ENCODE data around the gene FOXP1. TPM values are rescaled to one million over a fixed set of nuclear protein-coding genes. Genes with fewer than 3 reads are reported as not detected.

The FOXP1 gene
- total RNA-seq, 2 experiments from 2014 or later, result 203 to 205 TPM

DNA sequence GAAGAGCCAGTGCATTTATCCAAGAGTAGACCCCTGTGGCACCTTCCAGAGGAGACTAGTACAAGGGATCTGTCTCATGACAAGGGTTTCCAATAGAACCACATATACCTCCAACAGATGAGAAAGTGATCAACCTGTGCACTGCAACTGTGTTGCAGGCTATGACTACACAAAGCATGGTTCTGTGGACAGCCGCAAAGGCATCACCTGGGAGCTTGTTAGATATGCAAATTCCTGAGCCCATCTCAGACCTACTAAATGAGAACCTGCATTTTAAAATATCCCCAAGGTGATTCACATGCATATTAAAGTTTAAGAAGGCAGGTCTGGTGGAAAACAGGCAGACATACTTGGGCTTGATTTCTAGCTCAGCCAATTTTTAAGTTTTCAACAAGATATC, 368.7 kb downstream of the FOXP1 start:
- no peaks in the 10 kb centered on the region for H3K27me3 Mint-ChIP-seq
- peaks cover 81% of the 10 kb centered on the region for H3K36me3 Mint-ChIP-seq
- peaks cover 80% of the 10 kb centered on the region for H3K4me1 Mint-ChIP-seq
- peaks cover 5% of the 10 kb centered on the region for H3K9me3 Mint-ChIP-seq
- peak overlapping the region; percentile 57 for H3K27ac Mint-ChIP-seq
- H3K4me3 Mint-ChIP-seq, result no peak overlapping the region
- DNase-seq, result no peak

DNA sequence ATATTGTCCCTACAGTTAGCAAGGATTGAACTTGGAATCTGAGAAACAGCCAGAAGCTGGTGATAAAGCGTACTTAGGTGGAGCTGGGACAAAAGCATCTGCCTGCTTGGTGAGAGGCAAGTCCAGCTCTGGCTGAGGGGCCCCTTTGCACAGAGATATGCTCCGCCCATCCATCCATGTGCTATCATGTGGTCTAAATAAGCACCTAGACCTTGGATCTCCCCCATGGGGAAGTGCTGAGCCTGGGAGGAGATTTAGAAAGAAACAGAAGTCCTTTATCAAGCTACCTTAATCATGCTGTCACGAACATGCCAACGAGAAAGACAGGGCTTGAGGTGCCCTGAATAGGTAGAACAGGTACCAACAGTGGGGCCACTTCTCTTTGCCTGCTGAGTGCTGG, 369.5 kb downstream of the FOXP1 start:
- peaks cover 83% of the 10 kb centered on the region for H3K4me1 Mint-ChIP-seq
- peaks cover 4% of the 10 kb centered on the region for H3K9me3 Mint-ChIP-seq
- peaks cover 77% of the 10 kb centered on the region for H3K36me3 Mint-ChIP-seq
- DNase-seq, result no peak
- H3K4me3 Mint-ChIP-seq, result no peak overlapping the region
- no peaks in the 10 kb centered on the region for H3K27me3 Mint-ChIP-seq
- peak overlapping the region; percentile 58 for H3K27ac Mint-ChIP-seq

DNA sequence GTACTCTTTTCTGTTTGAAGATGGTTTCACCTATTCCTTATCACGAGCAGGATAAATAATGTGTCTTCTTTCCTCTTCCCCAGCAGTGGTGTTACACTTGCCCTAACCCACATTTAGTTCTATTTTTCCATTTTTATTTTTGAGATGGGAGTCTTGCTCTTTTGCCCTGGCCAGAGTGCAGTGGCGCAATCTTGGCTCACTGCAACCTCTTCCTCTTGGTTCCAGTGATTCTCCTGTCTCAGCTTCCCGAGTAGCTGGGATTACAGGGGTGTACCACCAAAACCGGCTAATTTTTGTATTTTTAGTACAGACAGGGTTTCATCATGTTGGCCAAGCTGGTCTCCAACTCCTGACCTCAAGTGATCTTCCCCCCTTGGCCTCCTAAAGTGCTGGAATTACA, 372.4 kb downstream of the FOXP1 start:
- Mint-ChIP-seq H3K9me3 (peaks cover 3% of the 10 kb centered on the region), H3K27ac (peak overlapping the region; percentile 91), H3K36me3 (peaks cover 57% of the 10 kb centered on the region), H3K4me1 (peaks cover 90% of the 10 kb centered on the region), H3K4me3 (no peak overlapping the region), H3K27me3 (no peaks in the 10 kb centered on the region)
- DNase-seq, result no peak

DNA sequence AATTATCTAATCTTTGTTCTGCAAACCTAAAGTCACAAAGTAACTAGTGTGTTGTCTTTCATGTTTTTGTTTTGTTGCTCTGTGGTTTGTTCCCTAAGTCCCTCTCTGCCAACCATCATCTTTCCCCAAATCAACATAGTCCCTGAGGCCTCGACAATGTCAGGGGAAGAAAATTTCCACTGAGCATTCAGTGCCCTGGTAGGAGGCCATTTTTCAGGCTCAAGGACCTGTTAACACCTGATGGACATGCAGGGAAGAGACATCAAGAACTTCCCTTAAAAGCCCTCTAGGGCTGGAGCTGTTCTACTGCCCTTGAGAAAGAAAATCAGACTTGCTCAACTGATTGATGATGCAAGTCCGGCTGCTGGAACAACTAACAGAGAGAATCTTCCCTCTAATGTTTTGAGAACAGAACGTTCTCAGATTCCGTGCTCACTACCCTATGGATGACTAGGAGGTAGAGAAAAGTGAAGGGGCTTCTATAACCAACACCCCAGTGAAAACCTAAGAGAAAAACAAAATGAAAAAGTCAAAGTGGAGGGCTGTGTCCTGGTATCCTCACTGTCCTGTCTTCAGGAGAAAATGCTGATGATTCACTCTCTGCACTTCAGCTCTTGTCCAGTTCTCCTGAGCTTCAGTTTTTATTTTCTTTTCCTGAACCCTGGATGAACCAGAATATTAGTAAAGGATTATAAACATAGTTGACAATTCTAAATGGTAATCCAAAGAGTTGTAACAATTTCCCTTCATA, 373.1 kb downstream of the FOXP1 start:
- Mint-ChIP-seq H3K4me3 (peak overlapping the region; percentile 48), H3K27me3 (no peaks in the 10 kb centered on the region), H3K36me3 (peaks cover 52% of the 10 kb centered on the region), H3K27ac (peak overlapping the region; percentile 91), H3K9me3 (peaks cover 3% of the 10 kb centered on the region), H3K4me1 (peaks cover 87% of the 10 kb centered on the region)
- DNase-seq, result no peak

DNA sequence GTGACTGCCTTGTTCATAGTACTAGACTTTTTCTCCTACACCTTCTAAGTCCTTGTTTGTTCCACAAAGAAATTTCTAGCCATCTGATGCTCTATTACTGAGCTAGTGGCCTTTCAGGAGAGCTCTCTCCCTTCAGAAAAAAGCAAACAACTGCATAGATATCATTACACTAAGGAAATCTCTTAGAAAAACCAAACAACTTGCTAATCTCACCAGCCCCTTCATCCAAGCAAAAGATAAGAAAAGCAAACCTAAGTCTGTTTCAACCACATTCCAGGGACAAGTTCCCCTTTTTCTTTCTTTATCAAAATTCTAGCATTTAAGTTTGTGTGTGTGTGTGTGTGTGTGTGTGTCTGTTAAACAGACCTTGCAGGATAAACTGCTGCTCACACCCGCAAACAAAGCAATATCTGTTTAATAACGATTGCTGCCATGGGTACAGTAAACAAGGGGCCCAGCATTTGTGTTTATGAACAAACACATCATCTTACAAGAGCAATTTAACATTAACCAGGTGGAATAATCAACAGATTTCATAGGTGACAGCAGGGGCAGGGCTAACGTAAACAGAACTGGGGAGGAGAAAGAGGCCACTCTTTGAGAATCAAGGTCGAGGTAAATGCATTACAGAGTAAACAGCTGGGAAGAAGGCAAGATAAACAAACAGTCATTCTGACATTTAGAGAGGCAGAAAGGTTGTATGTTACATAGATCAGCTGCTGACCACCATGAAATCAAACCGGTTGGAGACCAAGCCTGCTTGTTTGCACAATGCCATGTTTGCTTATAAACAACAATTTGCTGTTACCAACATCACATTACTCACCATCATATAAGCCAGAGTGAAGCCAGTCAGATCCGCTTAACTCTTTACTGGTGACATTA, 375.1 kb downstream of the FOXP1 start:
- Mint-ChIP-seq H3K4me1 (peaks cover 91% of the 10 kb centered on the region), H3K9me3 (peaks cover 2% of the 10 kb centered on the region), H3K27ac (peak overlapping the region; percentile 91), H3K36me3 (peaks cover 55% of the 10 kb centered on the region), H3K4me3 (no peak overlapping the region), H3K27me3 (no peaks in the 10 kb centered on the region)
- DNase-seq, result no peak

DNA sequence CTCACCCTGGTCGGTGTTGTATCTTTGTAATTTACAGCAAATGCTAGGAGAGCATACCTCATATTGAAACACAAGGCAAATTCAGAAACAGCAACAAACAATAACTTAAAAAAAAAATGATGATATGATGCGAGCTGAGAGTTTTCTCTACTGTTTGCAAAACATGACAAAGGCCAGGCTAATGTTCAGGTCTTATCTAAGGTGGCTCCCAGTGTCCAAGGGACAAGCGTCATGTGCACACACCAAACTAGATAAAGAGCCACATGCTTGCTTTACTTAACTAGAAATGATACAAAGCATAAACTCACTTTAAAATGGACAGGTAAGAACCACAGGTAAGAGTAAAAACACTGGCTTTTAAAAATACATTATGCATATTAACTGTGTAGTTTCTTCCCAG, 375.9 kb downstream of the FOXP1 start:
- H3K9me3 Mint-ChIP-seq, result peaks cover 2% of the 10 kb centered on the region
- peaks cover 93% of the 10 kb centered on the region for H3K4me1 Mint-ChIP-seq
- peaks cover 54% of the 10 kb centered on the region for H3K36me3 Mint-ChIP-seq
- no peak for DNase-seq
- no peak overlapping the region for H3K4me3 Mint-ChIP-seq
- no peaks in the 10 kb centered on the region for H3K27me3 Mint-ChIP-seq
- H3K27ac Mint-ChIP-seq, result peak overlapping the region; percentile 70

DNA sequence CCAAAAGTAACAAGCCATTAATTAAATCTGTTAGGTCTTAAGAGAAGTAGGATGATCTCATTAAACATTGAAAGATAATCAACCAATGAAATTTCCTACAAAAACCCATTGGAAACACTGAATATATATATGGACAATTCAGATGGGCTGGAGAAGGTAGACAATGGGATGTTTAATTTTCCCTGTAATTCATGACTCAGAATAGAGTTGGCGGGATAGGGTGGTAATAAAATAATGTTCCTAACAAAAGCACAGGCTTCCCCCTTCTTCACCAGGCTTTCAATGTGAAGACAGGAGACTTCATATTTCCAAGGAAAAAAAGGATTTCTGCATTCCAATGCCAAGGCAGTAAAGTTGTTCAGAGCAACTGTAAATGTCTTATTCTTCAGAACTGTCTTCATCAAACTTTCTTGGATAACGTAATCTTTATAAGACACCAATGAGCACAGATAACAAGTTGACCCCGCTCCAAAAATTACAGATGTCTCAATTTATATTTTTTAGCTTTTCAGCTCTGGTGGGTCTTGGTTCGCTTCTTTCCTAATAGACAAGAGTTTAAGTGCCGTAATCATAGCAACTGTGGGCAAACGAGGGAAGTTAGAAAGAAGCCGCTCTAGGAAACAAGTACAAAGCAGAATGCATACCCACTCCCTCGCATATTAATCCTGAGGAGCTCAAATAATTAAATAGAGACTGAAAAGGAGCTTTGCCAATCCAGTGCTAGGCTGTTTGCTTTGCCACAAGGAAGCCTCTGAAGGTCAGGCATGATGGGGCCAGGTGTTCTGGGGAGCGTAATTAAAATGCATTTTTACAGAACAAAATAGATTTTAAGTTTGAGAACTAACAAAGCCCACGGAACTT, 377.0 kb downstream of the FOXP1 start:
- H3K27ac Mint-ChIP-seq, result peak overlapping the region; percentile 58
- no peak for DNase-seq
- H3K9me3 Mint-ChIP-seq, result peaks cover 2% of the 10 kb centered on the region
- no peak overlapping the region for H3K4me3 Mint-ChIP-seq
- peaks cover 47% of the 10 kb centered on the region for H3K36me3 Mint-ChIP-seq
- H3K27me3 Mint-ChIP-seq, result no peaks in the 10 kb centered on the region
- peaks cover 93% of the 10 kb centered on the region for H3K4me1 Mint-ChIP-seq

DNA sequence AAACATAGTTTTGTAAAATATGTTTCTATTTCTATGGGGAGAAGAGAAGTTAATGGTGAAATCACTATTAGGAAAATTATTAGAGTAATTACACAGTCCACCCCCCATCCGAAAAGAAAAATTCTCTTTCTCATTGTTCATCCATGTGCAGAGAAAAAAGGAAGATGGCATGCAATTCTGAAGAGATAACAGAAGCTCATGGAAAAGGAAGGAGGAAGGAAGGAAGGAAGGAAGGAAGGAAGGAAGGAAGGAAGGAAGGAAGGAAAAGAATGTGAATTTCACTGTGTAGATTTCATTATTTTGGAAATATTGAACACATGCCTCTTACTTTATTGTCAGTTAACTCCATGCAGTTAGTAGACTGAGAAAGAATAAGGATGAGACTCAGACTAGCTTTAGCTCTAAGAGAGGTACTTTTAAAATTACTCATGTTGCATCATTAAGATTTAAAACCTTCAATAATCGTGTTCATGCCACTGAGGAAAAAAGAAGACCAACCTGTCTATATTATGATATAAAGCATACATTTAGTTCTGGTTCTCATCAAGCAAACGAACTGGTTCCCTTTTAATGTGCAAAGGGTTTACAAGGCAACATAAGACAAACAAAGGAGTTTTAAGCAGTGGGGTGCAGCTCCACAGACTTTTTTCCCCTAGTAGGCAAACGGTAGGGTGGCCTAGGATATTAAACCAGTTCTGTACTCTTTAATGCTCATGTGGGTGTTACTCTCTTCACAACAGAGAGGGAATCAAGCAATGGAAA, 379.6 kb downstream of the FOXP1 start:
- no peaks in the 10 kb centered on the region for H3K27me3 Mint-ChIP-seq
- peaks cover 85% of the 10 kb centered on the region for H3K4me1 Mint-ChIP-seq
- H3K4me3 Mint-ChIP-seq, result no peak overlapping the region
- H3K9me3 Mint-ChIP-seq, result peaks cover 2% of the 10 kb centered on the region
- H3K36me3 Mint-ChIP-seq, result peaks cover 37% of the 10 kb centered on the region
- H3K27ac Mint-ChIP-seq, result peak overlapping the region; percentile 73
- no peak for DNase-seq

DNA sequence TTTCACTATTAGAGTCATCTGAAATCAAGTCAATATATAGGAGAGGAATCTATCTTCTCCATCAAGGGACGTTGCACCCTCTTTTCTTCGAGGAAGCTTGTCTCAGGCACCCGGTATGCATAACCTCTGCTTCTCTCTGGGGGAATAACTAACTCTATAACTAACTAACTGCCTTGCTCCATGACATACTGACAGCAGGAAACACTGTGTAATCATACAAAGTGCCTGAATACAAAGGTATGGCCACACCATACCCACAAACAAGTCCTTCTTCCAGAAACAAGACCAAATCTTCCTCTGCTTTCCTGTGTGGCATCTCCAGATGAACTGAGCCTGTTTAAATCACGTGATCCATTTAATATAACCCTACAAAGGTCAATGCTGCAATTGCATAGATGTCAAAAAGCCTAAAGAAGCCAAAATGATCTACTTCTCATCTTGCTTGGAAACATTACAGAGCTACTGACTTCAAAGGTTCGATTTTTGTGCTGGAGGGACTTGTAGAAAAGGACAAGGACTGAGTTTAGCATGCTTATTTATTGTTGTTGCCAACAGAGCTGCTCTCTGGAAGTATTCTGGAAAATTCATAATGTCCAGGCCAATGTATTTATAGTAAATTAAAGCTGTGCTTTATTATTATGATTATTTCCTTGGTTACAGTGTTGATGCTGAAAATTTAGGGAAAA, 380.5 kb downstream of the FOXP1 start:
- Mint-ChIP-seq H3K4me3 (no peak overlapping the region), H3K27me3 (no peaks in the 10 kb centered on the region), H3K4me1 (peaks cover 75% of the 10 kb centered on the region), H3K27ac (peak overlapping the region; percentile 71), H3K36me3 (peaks cover 39% of the 10 kb centered on the region), H3K9me3 (peaks cover 2% of the 10 kb centered on the region)
- DNase-seq, result no peak

DNA sequence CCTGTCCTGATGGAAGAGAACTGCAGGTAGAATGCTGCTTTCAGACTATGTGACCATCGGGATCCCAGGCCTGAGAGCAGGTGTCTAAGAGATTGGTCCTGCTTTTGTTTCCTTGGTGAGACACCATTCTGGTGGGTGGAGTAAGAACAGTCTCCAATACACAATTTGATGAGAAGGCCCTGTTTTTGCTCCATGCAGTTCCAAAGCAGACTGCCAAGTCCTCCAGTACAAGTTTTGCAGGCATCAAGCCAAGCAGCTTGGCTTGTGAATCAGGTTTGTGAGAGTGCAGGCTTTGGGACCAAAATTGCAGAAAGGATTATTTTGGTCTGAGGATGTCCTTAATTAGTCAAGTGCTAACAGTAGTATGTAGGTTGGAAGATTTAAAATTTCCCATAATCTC, 381.6 kb downstream of the FOXP1 start:
- peaks cover 73% of the 10 kb centered on the region for H3K4me1 Mint-ChIP-seq
- peaks cover 2% of the 10 kb centered on the region for H3K9me3 Mint-ChIP-seq
- H3K4me3 Mint-ChIP-seq, result no peak overlapping the region
- DNase-seq, result no peak
- peaks cover 41% of the 10 kb centered on the region for H3K36me3 Mint-ChIP-seq
- H3K27ac Mint-ChIP-seq, result peak overlapping the region; percentile 71
- no peaks in the 10 kb centered on the region for H3K27me3 Mint-ChIP-seq

DNA sequence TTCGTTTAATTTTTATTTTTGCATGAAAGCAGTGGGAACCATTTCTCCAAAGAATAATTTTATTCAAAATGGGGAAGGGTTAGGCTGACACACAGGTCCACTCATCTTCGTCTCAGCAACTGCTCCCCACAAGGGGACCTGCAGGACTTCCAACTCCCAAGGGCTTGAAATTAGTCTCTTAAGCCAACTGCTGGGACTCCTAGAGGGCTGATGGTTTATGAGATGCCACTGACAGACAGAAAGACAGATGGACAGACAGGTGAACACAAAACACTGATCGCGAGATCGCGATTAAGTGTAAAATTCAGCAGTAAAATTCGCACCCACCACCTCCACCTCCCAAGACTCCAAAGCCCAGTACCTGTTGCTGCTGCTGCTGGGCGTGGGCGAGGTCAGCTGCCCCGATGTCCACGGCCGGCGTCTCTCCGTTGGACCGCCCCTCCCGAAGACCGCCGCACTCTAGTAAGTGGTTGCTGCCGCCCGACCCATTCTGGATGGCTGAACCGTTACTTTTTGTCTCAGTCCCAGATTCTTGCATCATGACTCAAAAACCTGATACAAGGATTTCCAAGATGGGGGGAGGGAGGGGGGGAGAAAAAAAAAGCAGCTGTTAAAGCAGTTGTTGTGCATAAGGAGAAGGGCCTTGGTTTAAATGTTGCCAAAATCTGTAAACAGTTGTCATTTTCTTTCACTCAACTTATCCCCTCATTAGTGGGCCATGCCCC, 385.5 kb downstream of the FOXP1 start:
- Mint-ChIP-seq H3K27ac (no peak overlapping the region), H3K36me3 (peaks cover 45% of the 10 kb centered on the region), H3K9me3 (peaks cover under 1% of the 10 kb centered on the region), H3K27me3 (no peaks in the 10 kb centered on the region), H3K4me1 (peaks cover 66% of the 10 kb centered on the region), H3K4me3 (no peak overlapping the region)
- DNase-seq, result no peak

DNA sequence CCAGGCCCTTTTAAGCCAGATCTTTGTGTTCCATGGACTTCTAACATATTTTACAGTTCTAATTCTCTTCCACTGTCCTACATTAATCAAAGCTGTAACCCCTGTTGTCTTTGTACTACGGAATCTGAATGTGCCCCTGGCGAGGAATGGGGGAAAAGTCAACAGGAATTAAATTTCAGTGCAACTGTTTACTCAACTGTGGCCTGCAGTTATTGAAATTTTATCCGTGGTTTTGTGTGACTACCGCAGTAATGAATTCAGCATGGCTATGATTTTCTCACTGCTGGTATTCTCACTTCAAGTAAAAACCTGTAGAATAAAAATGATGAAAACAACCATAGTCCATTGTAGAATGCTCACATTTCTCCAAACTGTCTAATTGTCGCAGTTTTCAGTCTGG, 388.0 kb downstream of the FOXP1 start:
- H3K4me1 Mint-ChIP-seq, result peaks cover 63% of the 10 kb centered on the region
- H3K9me3 Mint-ChIP-seq, result peaks cover 2% of the 10 kb centered on the region
- no peak for DNase-seq
- no peak overlapping the region for H3K4me3 Mint-ChIP-seq
- peaks cover 59% of the 10 kb centered on the region for H3K36me3 Mint-ChIP-seq
- H3K27me3 Mint-ChIP-seq, result no peaks in the 10 kb centered on the region
- peak overlapping the region; percentile 46 for H3K27ac Mint-ChIP-seq

DNA sequence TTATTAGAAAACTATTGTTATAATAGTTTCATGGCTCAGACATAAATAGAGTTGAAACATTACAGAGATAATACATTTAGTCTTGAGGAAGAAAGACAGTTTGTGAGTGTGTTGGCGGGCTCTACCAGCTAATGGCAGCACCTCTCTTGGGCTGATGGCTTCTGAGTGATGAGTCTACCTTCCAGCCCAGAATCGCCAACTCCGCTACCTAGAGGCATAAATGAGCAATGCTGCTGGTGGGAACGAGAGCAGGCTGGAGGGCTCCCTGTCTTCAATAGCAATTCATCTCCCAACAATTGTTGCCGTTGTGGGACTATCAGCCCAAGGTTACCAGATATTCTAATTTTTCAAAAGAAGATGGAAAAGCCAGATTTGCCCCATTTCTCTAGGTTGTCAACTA, 388.7 kb downstream of the FOXP1 start:
- Mint-ChIP-seq H3K36me3 (peaks cover 64% of the 10 kb centered on the region), H3K4me3 (no peak overlapping the region), H3K9me3 (peaks cover 2% of the 10 kb centered on the region), H3K4me1 (peaks cover 63% of the 10 kb centered on the region), H3K27me3 (no peaks in the 10 kb centered on the region), H3K27ac (no peak overlapping the region)
- no peak for DNase-seq

Data from activated naive CD8-positive, alpha-beta T cell treated with anti-CD3 and anti-CD28 coated beads for 36 hours (primary cell).